ENCODE measurements around the gene UQCRQ. TPM values are rescaled to one million over a fixed set of nuclear protein-coding genes. Genes with fewer than 3 reads are reported as not detected.

The UQCRQ gene
- total RNA-seq, 1 experiment from 2014 or later, result 356 TPM

GRCh38 chr5:132859889-132860437 is 6.5 kb upstream of the UQCRQ start:
- H3K4me3 Mint-ChIP-seq (ENCODE audit: unreplicated experiment), result no peak overlapping the region
- intact Hi-C loops (cut with micrococcal nuclease; ENCODE audit: unreplicated experiment), result no loop called here
- POLR2A ChIA-PET, result no interaction called here

DNA sequence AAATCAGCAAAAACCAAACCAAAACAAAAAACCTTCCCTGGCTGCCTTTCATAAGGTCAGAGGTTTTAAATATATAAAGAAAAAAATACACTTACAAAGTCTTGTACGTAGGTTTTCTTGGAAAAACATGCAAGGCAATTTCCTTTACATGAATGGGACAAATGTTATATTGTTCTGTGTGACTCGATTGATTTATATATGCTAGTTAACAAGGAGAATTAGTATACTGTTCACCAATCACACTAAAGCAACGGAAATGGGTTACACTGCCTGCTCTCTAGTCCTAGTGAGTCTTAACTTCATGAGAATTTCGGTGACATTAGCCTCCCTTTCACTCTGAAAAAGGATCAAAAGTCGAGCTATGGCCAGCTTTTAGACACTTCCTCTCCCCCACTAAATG is 5.7 kb upstream of the UQCRQ start:
- Mint-ChIP-seq H3K4me3 (ENCODE audit: unreplicated experiment) (no peak overlapping the region), H3K27me3 (ENCODE audit: insufficient read depth, unreplicated experiment) (peaks cover 2% of the 10 kb centered on the region), H3K9me3 (ENCODE audit: unreplicated experiment) (no peaks in the 10 kb centered on the region), H3K4me1 (ENCODE audit: low read depth, unreplicated experiment) (no peaks in the 10 kb centered on the region), H3K27ac (ENCODE audit: unreplicated experiment) (no peak overlapping the region), H3K36me3 (ENCODE audit: insufficient read depth, unreplicated experiment) (peaks cover under 1% of the 10 kb centered on the region)
- H3K4me3 ChIP-seq (ENCODE audit: low read depth, low read length), result no peak overlapping the region
- no peaks in the 10 kb centered on the region for H3K27me3 ChIP-seq (replicated peaks; ENCODE audit: control insufficient read depth, insufficient read depth, low read length)
- DNase-seq, result no peak
- ChIA-PET POLR2A (no interaction called here), CTCF (interaction anchor here (1.2 kb wide), 1 partner anchor 106 kb away, joined by 3 read pairs; no protein-coding TSS in a partner anchor)
- no peaks in the 10 kb centered on the region for H3K36me3 ChIP-seq (ENCODE audit: control insufficient read depth, insufficient read depth, low read length)
- BruUV-seq (replicated peaks), result no TSS peak
- TF ChIP-seq, protein P1, sequence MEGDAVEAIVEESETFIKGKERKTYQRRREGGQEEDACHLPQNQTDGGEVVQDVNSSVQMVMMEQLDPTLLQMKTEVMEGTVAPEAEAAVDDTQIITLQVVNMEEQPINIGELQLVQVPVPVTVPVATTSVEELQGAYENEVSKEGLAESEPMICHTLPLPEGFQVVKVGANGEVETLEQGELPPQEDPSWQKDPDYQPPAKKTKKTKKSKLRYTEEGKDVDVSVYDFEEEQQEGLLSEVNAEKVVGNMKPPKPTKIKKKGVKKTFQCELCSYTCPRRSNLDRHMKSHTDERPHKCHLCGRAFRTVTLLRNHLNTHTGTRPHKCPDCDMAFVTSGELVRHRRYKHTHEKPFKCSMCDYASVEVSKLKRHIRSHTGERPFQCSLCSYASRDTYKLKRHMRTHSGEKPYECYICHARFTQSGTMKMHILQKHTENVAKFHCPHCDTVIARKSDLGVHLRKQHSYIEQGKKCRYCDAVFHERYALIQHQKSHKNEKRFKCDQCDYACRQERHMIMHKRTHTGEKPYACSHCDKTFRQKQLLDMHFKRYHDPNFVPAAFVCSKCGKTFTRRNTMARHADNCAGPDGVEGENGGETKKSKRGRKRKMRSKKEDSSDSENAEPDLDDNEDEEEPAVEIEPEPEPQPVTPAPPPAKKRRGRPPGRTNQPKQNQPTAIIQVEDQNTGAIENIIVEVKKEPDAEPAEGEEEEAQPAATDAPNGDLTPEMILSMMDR (IDR thresholded peaks at IDR 0.05; ENCODE audit: insufficient read depth in 1 of 2, low read depth in 1 of 2, low read length in 1 of 2, severe bottlenecking in 1 of 2, unreplicated experiment in 1 of 2), result no peak
- H3K9me3 ChIP-seq, result no peaks in the 10 kb centered on the region
- intact Hi-C loops (cut with micrococcal nuclease; ENCODE audit: unreplicated experiment), result no loop called here
- peaks cover 6% of the 10 kb centered on the region for H3K4me1 ChIP-seq

More at GRCh38 chr5:132859889-132860437, 6.5 kb upstream of the UQCRQ start:
- no peak overlapping the region for H3K27ac Mint-ChIP-seq (ENCODE audit: unreplicated experiment)
- H3K9me3 Mint-ChIP-seq (ENCODE audit: unreplicated experiment), result no peaks in the 10 kb centered on the region
- TF ChIP-seq, protein P1 (IDR thresholded peaks at IDR 0.05; ENCODE audit: insufficient read depth in 1 of 2, low read depth in 1 of 2, low read length in 1 of 2, severe bottlenecking in 1 of 2, unreplicated experiment in 1 of 2), result no peak
- Histone ChIP-seq H3K27me3 (replicated peaks; ENCODE audit: control insufficient read depth, insufficient read depth, low read length) (no peaks in the 10 kb centered on the region), H3K4me1 (no peaks in the 10 kb centered on the region), H3K9me3 (no peaks in the 10 kb centered on the region), H3K4me3 (ENCODE audit: low read depth, low read length) (no peak overlapping the region), H3K36me3 (ENCODE audit: control insufficient read depth, insufficient read depth, low read length) (no peaks in the 10 kb centered on the region)
- DNase-seq, result no peak
- CTCF ChIA-PET, result no interaction called here
- no peaks in the 10 kb centered on the region for H3K36me3 Mint-ChIP-seq (ENCODE audit: insufficient read depth, unreplicated experiment)
- no TSS peak for BruUV-seq (replicated peaks)
- no peaks in the 10 kb centered on the region for H3K4me1 Mint-ChIP-seq (ENCODE audit: low read depth, unreplicated experiment)
- H3K27me3 Mint-ChIP-seq (ENCODE audit: insufficient read depth, unreplicated experiment), result peaks cover 2% of the 10 kb centered on the region

- no peaks in the 10 kb centered on the region for H3K9me3 Mint-ChIP-seq (ENCODE audit: unreplicated experiment)
These were observed 637 bp upstream of the UQCRQ start for GRCh38 chr5:132865668-132866341.

More at GRCh38 chr5:132865668-132866341, 637 bp upstream of the UQCRQ start:
- H3K4me3 Mint-ChIP-seq (ENCODE audit: unreplicated experiment), result peak overlapping the region; percentile 91
- intact Hi-C loops (cut with micrococcal nuclease; ENCODE audit: unreplicated experiment), result loop anchor here (1.0 to 2.0 kb wide), 5 partner anchors 17 to 111 kb away; partner anchors contain the start of gene SHROOM1
- H3K4me1 ChIP-seq, result peaks cover 12% of the 10 kb centered on the region
- H3K27me3 ChIP-seq (replicated peaks; ENCODE audit: control insufficient read depth, insufficient read depth, low read length), result no peaks in the 10 kb centered on the region
- BruUV-seq (replicated peaks), result TSS peak; percentile 86
- no peaks in the 10 kb centered on the region for H3K27me3 Mint-ChIP-seq (ENCODE audit: insufficient read depth, unreplicated experiment)
- ChIA-PET CTCF (interaction anchor here (0.7 to 2.5 kb wide), 8 partner anchors 17 to 128 kb away, joined by 4 to 17 read pairs (median 10); partner anchors contain the start of genes KIF3A and SHROOM1), POLR2A (interaction anchor here (0.6 to 1.9 kb wide), 10 partner anchors 17 to 96 kb away, joined by 3 to 7 read pairs (median 4); partner anchors contain the start of gene SHROOM1)
- H3K36me3 Mint-ChIP-seq (ENCODE audit: insufficient read depth, unreplicated experiment), result peaks cover 48% of the 10 kb centered on the region
- H3K4me3 ChIP-seq (ENCODE audit: low read depth, low read length), result peak overlapping the region; percentile 28
- TF ChIP-seq, protein P1 (IDR thresholded peaks at IDR 0.05; ENCODE audit: insufficient read depth in 1 of 2, low read depth in 1 of 2, low read length in 1 of 2, severe bottlenecking in 1 of 2, unreplicated experiment in 1 of 2), result no peak
- no peaks in the 10 kb centered on the region for H3K9me3 ChIP-seq
- peaks cover 3% of the 10 kb centered on the region; the same call in 1 of the 2 replicates for H3K36me3 ChIP-seq (ENCODE audit: control insufficient read depth, insufficient read depth, low read length)
- no peak for DNase-seq
- no peaks in the 10 kb centered on the region for H3K4me1 Mint-ChIP-seq (ENCODE audit: low read depth, unreplicated experiment)
- H3K27ac Mint-ChIP-seq (ENCODE audit: unreplicated experiment), result peak overlapping the region; percentile 98

Data from Caco-2 (cell line).